ENCODE results near the gene IMP4. TPM values are rescaled to one million over a fixed set of nuclear protein-coding genes. Genes with fewer than 3 reads are reported as not detected.
"Not testable (repeated sequence)": the region's sequence is repeated elsewhere in the genome, so short reads cannot be mapped to it uniquely, and the experiment has no call there.

IMP4 gene
- total and polyA plus RNA-seq, 4 donors, result 40.4 to 113 (median 86.2) TPM

- H3K9ac ChIP-seq (ENCODE audit: insufficient read depth in 1 of 2, low read length in 2 of 2), result no peak overlapping the region
Observed at GRCh38 chr2:130327703-130328527, 14.8 kb upstream of the IMP4 start.

GRCh38 chr2:130328710-130329109 lies 14.0 kb upstream of the IMP4 start:
- H3K4me1 ChIP-seq (ENCODE audit: control insufficient read depth in 5 of 5, insufficient read depth in 5 of 5, low read length in 5 of 5), result peaks cover 0 to 2% (median 0%) of the 10 kb centered on the region in 5 donors
- no peak overlapping the region for H3K9ac ChIP-seq (ENCODE audit: insufficient read depth in 1 of 2, low read length in 2 of 2)
- ATAC-seq (ENCODE audit: insufficient read depth, low FRiP score), result no peak
- TF ChIP-seq CTCF (IDR thresholded peaks at IDR 0.05; ENCODE audit: control extremely low read depth, extremely low read depth), result no peak
- no peaks in the 10 kb centered on the region for H3K9me3 ChIP-seq (ENCODE audit: control insufficient read depth in 4 of 4, insufficient read depth in 3 of 4, low read length in 3 of 4)
- peaks cover 4 to 22% (median 11%) of the 10 kb centered on the region in 3 donors for H3K27me3 ChIP-seq (ENCODE audit: control insufficient read depth in 3 of 3, insufficient read depth in 3 of 3, low read length in 2 of 3)
- H3K27ac ChIP-seq (ENCODE audit: low read depth in 1 of 2, low read length in 1 of 2), result no peak overlapping the region
- H3K4me3 ChIP-seq, result no peak overlapping the region
- WGBS, 2 donors, result 37 to 46% methylated on average over 2 of the region's 2 CpGs
- H3K36me3 ChIP-seq (ENCODE audit: control insufficient read depth in 4 of 4, insufficient read depth in 4 of 4, low read length in 4 of 4), result no peaks in the 10 kb centered on the region
- DNase-seq, result no peak

More at GRCh38 chr2:130327703-130328527, 14.8 kb upstream of the IMP4 start:
- H3K4me3 ChIP-seq, result no peak overlapping the region
- no peak for DNase-seq
- ATAC-seq (ENCODE audit: insufficient read depth, low FRiP score), result no peak
- 81 to 85% methylated on average over 37 to 43 of the region's 43 CpGs for WGBS, 2 donors
- H3K27ac ChIP-seq (ENCODE audit: low read depth in 1 of 2, low read length in 1 of 2), result no peak overlapping the region
- H3K4me1 ChIP-seq (ENCODE audit: control insufficient read depth in 5 of 5, insufficient read depth in 5 of 5, low read length in 5 of 5), result peaks cover 0 to 2% (median 0%) of the 10 kb centered on the region in 5 donors
- H3K36me3 ChIP-seq (ENCODE audit: control insufficient read depth in 4 of 4, insufficient read depth in 4 of 4, low read length in 4 of 4), result no peaks in the 10 kb centered on the region
- no peak for TF ChIP-seq CTCF (IDR thresholded peaks at IDR 0.05; ENCODE audit: control extremely low read depth, extremely low read depth)
- H3K9me3 ChIP-seq (ENCODE audit: control insufficient read depth in 4 of 4, insufficient read depth in 3 of 4, low read length in 3 of 4), result no peaks in the 10 kb centered on the region
- peaks cover 4 to 22% (median 16%) of the 10 kb centered on the region in 3 donors for H3K27me3 ChIP-seq (ENCODE audit: control insufficient read depth in 3 of 3, insufficient read depth in 3 of 3, low read length in 2 of 3)

- 23 to 24% methylated on average over 29 of the region's 29 CpGs for WGBS, 2 donors
- Histone ChIP-seq H3K4me1 (ENCODE audit: control insufficient read depth in 5 of 5, insufficient read depth in 5 of 5, low read length in 5 of 5) (peaks cover 0 to 5% (median 0%) of the 10 kb centered on the region in 5 donors), H3K27ac (ENCODE audit: low read depth in 1 of 2, low read length in 1 of 2) (no peak overlapping the region), H3K9me3 (ENCODE audit: control insufficient read depth in 4 of 4, insufficient read depth in 3 of 4, low read length in 3 of 4) (no peaks in the 10 kb centered on the region), H3K4me3 (no peak overlapping the region), H3K9ac (ENCODE audit: insufficient read depth in 1 of 2, low read length in 2 of 2) (no peak overlapping the region), H3K27me3 (ENCODE audit: control insufficient read depth in 3 of 3, insufficient read depth in 3 of 3, low read length in 2 of 3) (peaks cover 3 to 17% (median 9%) of the 10 kb centered on the region in 3 donors), H3K36me3 (ENCODE audit: control insufficient read depth in 4 of 4, insufficient read depth in 4 of 4, low read length in 4 of 4) (no peaks in the 10 kb centered on the region)
- peak; percentile 89 for ATAC-seq (ENCODE audit: insufficient read depth, low FRiP score)
- DNase-seq, result peak; percentile 77 to 82 (median 81)
- TF ChIP-seq CTCF (IDR thresholded peaks at IDR 0.05; ENCODE audit: control extremely low read depth, extremely low read depth), result peak; percentile 78
Observed at GRCh38 chr2:130332271-130333073, 10.2 kb upstream of the IMP4 start.

GRCh38 chr2:130333253-130333652 lies 9.4 kb upstream of the IMP4 start:
- H3K36me3 ChIP-seq (ENCODE audit: control insufficient read depth in 4 of 4, insufficient read depth in 4 of 4, low read length in 4 of 4); H3K27ac ChIP-seq (ENCODE audit: low read depth in 1 of 2, low read length in 1 of 2); H3K4me3 ChIP-seq; H3K9me3 ChIP-seq (ENCODE audit: control insufficient read depth in 4 of 4, insufficient read depth in 3 of 4, low read length in 3 of 4); ATAC-seq (ENCODE audit: insufficient read depth, low FRiP score); DNase-seq; H3K9ac ChIP-seq (ENCODE audit: insufficient read depth in 1 of 2, low read length in 2 of 2); H3K4me1 ChIP-seq (ENCODE audit: control insufficient read depth in 5 of 5, insufficient read depth in 5 of 5, low read length in 5 of 5): not testable (repeated sequence)
- 87 to 89% methylated on average over 8 of the region's 8 CpGs for WGBS, 2 donors
- H3K27me3 ChIP-seq (ENCODE audit: control insufficient read depth in 3 of 3, insufficient read depth in 3 of 3, low read length in 2 of 3), result peaks cover 0 to 17% (median 9%) of the 10 kb centered on the region in 3 donors
